ENCODE measurements around the gene BHLHE23.

- no peak for TF ChIP-seq POLR2A (IDR thresholded peaks at IDR 0.05)
- TF ChIP-seq CTCF (IDR thresholded peaks at IDR 0.05): no peak
These were observed 25.8 kb downstream of the BHLHE23 start for GRCh38 chr20:62980970-62981369.

Data from suprapubic skin (tissue), 3 donors.